IPS-NIHi7 (cell line): ENCODE results near the gene FAM53B.

ENCODE experiments used
- DNase-seq: peaks from one replicate; pipeline ENCODE4 v3.0.0; 2012; ENCODE audit warnings: mixed read lengths; ENCODE audit errors: extremely low spot score

FAM53B gene

DNA sequence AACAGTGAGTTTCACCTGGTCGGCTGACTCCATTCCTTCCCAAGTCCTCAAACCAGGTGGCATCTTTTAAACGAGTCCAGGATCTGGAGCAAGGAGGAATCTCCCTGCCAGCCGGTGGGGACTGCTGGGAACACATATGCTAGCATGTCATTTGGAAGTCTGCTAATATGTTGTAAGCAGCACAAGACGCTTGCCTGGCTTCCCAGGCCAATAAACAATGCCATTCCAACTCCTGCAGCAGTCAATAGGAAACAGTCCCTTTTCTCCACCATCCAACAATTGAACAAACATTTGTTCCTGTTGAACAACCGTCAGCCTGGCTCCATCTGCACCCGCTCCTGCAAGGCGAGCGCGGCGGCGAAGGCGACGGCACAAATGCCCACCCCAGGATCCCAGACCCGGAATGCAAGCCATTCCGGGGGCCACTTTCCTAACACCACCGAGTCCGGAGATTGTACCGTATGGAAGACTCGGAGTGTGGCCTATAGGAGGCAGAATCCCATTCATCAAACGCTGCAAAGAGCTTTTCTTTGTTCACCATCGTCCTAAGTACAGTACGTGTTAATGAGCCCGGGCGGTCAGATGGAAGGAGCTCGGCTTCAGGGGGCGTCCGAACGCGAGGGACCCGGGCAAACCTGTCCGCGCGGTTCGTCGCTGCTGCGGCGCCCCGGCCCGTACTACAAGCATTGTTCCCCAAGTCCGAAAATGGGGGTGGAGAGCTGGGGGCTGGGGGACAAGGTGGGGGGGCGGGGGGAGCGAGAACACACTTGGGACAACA lies 1.6 kb downstream of the FAM53B start:
- no peak for DNase-seq

DNA sequence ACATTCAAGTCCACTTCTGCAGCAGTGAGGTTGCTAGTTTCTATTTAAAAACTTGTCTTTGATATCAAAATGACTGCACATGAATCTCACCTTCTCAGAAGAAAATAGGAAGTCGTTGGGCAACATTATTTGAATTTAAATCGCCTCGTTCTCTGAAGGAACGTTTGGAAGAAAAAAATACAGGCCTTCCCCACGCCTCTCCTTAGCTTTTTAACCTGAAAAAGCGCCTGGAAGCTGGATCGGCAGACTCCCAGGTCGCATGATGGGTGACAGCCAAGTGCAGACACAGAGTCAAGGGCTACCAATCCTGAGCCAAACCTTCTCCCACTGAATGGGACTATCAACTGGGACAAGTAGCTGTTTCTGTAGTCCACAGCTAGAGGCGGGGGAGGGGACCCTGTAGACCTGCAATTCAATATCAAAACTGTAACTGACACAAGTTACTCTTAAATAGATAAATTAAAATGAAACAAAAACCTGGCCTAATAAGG lies 2.2 kb downstream of the FAM53B start:
- no peak for DNase-seq

DNA sequence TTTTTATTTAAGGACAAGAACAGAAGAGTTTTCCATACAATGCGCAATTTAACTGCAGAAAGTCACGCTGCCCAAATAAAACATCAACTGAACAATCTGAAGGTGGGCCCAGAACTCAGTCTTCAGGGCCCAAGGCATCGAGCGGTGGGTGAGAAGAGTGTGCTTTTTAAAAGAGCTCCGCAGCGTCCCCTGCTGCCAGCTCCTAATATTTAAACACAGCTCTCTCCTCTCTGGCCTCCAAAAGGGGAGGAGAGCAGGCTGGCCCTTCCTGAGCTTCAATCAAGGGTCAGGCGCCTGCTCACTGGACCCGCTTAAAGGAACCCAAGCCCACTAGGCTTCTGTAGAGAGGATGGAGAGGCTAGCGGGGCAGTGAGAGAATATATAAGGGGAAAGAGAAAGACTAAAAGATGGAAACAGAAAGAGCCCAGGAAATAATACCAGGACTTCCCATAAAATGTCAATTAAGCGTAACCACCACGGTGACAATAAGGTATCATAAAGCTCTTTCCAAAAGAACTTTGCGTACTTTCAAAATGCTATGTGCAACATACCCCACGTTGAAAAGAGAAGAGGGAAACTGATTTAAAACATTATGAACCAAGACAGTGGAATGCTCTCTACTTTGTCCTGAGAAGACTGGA lies 2.8 kb downstream of the FAM53B start:
- DNase-seq: peak; percentile 86

DNA sequence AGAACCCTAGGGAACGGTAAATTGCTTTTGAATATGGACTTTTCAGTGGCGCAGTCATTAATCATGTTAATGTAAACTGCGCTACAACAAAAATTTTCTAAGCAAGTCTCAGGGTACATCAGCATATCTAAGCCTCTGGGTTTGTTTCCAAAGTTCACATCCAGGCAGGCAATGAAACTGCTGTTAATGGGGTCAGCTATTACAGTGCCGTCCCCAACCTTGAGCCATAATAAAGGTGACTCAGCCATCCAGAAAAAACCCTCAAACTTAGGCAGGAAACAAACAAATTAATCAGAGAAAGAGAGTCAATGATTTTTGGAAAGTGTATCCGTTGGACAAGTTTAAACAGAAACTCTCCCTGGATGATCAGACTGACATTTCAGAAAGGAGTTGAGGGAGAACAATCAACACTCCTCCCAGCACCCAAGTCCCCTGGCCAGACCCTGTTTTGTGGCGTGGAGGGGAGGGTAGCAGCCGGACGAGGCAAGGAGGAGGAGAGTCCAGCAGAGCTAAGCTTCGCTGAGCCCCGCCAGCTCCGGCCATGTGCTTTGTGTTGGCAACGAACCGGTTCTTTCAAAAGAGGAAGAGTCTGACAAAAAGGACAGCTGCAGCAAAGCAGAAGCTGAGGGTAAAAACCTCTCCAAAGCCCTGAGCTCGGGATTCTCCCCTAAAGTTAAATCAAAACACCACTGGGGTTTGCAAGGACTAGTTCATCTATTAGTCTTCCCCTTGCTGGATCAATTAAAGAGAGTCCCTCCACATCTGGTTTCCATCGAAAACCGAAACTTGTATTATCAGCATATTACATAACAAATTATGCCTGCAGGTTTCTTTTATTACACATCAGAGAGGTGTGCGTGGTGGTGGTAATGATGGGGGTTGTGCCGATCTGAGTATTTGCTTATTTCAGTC lies 3.6 kb downstream of the FAM53B start:
- no peak for DNase-seq

DNA sequence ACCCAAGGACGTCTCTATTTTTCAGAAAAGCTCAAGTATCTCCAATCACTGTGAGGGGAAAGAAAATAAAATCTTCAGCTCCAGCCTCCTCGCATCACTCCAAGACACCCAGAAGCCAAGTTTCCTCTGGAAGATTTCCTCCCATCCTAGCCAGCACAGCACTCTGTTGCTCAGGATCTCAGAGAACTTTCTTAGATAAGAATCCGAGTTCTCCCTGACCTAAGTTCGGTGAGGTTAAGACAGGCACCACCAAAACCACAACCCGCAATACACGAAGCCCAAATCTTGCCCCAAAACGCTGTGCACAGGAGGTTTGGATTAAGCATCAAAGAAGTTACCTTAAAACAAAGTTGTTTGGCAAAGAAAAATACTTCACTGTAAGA lies 4.2 kb downstream of the FAM53B start:
- no peak for DNase-seq

DNA sequence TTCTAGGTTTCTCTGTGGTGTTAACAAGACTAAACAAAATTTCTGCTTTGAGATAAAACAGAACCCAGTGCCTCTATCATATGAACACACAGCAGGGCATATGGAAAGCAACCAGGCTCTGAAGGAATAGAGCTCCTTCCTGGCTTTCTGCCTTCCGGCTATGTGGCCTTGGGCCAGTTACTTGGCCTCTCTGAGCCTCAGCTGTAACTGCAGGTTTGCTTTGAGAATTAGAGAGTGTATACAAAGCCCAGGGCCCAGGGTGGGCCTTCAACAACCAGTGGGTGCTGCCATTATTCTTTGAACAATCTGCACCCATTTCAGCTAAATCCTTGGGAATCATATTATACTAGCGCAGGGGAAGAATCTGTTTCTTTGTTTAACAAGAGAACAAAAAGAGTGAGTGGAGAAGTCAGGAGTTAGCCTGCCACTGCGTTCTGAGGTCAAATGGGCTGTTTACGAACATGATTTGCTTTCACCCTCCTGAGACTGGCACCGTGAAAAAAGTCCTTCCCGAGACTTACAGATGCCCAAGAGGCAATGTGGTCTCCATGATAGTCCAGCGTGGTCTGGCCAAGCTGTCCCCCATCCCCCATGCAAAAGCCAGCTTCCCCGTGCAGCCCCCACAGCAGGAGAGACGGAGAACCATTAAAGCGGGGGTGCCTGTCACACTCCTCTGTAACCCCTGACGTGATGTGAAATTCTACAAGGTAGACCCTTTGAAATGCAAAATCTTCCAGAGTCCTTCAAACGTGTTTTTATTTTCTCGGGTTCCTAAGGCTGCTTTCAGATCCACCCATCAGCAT lies 4.9 kb downstream of the FAM53B start:
- no peak for DNase-seq

DNA sequence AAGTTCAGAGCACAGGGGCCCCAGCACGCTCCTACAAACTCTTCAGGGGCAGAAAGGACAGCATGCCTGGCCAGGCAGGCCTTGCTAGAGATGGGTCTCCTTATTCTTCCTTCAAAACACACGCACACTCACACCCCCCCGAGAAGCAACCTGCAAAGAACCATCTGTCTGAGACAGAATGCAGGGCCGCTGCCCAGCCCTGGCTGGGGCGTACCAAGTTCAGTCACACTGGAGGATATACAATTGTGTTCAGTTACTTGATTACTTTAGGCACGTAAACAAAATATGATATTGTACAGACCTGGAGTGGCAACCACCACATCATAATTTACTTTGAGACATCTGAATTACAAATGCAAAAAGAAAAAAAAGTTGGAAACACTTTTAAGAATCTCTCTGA lies 5.7 kb downstream of the FAM53B start:
- no peak for DNase-seq

DNA sequence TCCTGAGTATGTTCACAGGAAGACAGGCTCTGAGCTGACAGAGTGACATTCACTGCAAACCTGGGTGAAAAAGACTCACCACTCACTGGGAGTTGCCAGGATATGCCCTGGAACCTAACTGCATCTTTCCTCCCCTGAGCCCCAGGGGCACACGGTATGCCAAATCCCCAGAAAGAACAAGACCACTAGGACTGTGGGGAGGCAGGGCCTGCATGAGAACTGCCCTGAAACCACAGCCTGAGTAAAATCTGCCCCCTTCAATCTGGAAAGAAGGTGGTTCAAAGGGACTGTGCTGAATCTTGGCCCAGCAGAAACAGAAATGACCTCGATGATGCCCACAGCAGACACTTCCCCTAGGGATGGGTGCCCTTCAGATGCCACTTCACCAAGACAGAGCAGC lies 6.5 kb downstream of the FAM53B start:
- no peak for DNase-seq

DNA sequence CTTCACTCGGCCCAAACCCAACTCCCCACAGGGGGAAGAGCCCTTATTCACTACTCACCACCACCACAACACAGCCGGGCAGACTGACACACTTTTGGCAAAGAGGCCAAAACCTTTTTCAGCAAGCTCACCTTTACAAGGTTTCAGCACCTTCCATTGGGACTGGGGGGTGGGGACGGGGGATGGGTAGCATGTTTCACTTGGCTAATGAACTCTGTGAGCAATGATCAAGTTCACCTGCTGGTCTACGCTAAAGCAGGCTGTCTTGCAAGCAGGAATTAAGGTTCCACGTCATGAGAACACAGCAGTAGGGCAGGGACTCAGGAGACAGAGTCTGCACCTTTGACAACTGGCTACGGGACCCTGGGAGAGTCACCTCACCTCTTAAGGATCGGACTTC lies 7.0 kb downstream of the FAM53B start:
- no peak for DNase-seq

DNA sequence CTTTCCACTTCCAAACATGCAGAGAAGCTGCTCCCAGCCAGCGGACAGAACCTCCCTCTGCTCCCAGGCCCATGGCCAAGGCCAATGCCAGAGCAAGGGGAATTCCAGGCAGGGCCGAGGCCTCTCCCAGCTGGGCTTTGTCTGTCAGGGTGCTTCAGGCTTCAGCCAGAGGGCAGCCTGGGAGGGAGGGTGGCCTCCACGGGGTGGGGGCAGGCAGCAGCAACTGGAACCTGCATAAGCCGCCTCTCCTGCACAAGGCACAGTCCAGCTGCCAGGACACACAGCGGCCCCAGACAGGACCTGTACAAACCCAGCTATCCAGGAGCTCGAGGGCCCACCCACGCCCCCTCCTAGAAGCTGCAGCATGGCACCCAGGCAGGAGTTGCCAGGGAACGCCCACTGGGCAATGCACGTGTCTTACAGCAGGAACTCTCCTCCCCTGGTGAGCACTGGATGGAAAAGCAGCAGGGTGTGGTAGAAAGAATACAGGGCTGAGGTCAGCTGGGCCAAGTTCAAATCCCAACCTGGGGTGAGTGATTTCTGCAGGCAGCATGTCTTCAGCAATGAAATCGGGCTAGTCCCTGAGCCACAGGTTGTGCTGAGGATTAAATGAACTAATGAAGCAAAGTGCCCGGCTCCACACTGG lies 7.6 kb downstream of the FAM53B start:
- DNase-seq: no peak

DNA sequence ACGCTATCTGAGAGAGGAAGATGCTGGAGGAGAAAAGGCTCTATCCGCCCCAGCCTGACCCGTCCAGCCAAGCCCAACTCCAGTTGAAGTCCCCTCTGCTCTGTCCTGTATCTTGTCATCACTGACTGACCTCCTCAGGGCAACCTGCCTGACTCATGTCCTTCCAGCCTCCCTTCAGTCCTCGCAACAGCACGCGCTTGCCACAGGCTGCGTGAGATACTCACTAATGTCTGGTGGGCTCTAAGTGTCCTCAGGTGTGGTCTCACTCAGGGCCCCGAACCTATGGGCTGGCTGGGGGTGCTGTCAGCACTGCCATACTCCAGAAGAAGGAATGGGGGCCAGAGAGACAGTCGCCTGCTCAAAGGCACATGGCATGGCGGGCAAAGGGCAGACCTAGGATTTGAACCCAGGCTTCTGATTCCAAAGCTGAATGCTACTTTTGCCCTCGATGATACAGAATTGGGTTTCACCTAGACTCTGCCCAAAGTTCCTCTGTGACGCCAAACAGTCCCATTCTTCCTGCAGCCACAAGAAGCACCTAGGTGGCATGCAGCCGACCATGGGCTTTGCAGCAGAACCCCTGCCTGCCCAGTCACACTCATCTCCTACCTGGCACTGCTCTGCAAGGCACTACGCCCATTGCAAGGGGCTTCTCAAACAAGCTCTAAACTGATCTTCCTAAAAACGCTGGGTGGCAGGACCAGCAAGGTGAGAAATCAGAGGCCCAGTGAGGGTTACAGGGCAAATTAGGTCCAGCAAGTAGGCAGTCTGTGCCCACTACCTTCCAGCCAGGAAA lies 8.5 kb downstream of the FAM53B start:
- no peak for DNase-seq

DNA sequence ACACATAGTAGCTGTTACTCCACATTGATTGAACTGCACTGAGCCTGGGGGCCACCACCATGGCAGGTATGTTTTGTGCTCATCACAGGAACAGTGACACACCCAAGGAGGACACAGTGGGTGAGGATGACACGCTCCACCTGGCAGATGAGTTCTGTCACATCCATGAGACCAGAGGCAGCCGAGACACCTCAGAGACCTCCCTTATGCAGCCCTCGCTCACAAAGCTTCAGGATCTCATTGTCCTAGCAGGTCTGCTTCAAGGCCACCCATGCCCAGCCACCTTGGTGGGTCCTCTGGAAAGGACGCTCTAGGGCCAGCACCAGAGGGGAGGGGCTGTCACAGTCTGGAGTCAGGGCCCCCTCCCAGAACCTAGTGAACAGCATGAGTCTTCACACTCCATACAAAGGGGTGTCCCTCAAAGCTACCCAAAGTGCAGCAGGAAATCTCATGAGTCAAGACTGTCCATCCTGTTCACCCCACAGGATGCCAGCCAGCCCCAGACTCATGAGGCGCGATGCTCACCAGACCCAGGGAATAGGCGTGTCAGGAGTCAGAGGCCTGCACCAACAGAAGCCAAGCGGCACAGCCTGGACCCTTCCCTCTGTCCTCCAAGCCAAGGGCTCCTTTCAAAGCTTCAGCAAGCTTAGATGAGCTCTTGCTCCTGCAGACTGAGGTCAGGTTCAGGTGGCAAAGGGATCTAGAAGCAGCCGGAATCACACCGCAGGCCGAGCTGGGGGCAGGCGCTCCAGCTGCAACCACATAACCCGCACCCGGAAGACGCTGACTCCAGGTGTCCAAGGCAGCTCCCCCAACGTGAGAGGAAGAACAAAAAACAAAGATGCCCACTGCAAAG lies 9.6 kb downstream of the FAM53B start:
- DNase-seq: no peak

DNA sequence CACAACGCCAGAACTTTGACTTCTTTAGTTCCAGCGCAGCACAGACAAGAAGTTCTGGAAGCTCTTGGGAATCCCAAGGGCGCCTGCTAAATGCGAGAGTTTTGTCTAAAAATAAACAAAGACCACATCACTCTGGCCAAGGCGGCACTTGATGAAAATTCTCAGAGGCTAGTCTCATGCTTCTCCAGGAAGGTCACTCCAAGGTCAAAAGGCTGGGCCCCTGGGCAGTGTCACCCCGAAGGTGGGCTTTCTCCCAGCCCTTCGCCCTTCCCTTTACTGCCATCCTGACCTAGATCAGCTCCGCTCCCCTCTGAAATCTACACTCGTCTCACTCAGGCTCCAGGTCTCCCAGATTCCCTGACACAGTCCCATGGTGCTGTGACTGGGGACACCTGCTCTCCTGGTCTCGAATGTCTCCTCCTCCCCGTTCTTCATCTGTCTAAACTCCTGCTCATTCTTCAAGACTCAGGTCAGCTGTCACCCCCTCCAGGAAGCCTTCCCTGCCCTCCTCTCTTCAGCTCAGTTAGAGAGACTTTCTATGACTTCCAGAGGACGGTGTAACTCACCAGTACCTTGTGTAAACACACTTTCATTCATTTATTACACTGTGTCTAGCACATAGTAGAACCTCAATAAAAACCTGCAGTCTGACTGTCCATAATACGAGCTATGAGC lies 10.5 kb downstream of the FAM53B start:
- no peak for DNase-seq

DNA sequence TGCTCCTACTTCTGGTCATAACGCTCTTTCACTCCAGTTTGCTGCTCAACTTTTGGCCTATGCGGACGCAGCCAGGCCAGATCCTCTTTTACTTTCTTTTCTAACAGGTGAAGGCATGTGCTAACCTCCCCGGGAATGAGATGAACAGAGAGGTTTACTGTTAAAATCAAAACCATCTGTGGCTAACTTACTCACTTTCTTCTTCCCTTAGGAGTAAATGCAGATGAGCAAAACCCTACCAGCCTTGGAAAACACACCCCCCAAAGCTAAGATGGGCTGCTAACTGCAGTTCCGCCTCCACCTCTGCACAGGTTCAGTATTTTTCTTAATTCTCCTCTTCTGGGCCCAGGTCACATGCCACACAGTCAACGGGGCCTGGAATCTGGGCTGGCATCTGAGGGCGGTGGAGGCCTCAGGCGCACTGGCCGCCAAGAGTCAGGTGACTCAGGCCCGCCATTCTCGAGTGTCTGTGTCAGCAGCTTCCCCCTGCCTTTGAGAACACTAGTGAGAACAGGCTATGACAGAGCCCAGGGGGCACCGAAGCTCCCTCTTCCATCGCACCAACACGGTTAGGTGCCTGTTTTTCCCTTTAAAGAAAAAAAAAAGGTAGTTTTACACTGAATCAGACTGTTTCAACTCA lies 11.1 kb downstream of the FAM53B start:
- no peak for DNase-seq

DNA sequence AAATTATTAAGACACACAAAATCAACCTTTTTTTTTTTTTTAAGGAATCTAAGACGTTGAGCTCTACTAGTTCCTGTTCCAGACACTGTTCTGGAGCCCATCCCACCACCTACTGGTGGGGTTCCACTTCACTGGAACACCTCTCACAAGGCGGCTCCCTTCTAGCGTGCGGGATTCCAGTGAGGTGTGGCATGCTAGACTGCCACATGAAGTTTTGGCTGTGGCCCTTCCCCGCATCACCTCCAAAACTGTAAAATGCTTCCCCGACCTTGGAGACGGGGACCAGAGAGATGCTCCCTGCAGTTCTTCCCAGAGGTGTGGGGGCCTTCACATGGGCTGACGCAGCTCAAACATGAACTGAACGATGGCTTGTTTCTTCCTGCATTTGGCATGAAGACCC lies 12.6 kb downstream of the FAM53B start:
- no peak for DNase-seq

DNA sequence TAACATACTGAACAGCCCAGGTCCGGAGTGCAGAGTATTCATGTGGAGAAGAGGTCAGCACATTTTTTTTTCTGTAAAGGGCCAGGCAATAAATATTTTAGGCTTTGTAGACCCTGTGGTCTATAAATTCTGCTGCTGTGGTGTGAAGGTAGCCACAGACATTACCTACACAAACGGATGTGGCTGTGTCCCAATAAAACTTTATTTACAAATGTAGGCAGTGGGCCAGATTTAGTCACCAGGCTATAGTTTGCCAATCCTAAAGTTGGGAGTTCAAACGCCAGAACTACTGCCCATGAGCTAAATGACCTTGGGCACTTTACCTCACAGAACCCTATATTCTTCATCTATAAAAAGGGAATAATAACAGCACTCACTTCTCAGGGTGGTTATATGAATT lies 13.4 kb downstream of the FAM53B start:
- no peak for DNase-seq

DNA sequence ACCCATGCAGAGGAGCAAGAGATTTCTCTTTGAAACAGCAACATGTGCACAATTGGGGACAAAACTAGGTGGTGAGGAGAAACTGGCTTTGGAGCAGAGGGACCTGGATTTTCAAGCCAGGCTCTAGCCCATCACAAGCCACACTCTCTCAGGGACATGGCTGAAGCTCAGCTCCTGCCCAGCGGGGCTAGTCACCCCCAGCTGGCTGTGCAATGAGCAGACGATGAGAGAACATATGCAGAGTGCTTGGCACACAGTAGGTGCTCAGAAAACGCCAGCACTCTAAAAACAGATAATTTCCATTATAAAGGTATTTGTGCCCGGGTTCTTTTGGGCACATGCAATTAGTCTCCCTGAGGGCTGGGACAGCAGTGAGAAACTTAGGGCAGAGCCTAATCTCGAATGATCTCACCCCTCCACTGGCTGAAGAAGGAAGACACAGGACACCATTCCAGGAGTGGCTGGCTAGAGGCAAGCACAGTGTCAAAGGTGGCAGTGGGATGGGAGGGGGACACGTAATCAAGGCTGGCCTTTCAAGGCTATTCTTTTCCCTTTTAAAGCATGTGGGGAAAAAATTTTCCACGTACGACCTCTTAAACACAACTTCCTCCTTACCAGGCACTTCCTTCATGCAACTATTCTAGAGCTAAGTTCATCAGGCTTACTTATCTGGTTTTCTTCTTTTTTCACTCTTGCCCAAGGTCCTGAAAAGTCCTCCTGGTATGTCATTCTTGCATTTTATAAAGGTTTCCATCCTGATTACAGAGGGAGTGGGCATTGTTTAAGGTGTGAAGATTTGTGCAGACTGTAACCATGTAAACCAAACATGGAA lies 15.1 kb downstream of the FAM53B start:
- DNase-seq: no peak
